HCT116 (cell line): ENCODE data around the gene NT5C1A. TPM values are rescaled to one million over a fixed set of nuclear protein-coding genes. Genes with fewer than 3 reads are reported as not detected.

Experiments used
- ATAC-seq: fragments of 200-7000 bp; cut with Tn5 transposase; 2 replicates; pipeline ENCODE4 v1.9.1; 2020; ENCODE audit warnings: mild to moderate bottlenecking, moderate library complexity
- BruUV-seq: library from RNA; stranded (reverse); fragments of 400-500 nt; replicated peaks from 2 replicates; lab custom pipeline; 2021; lab: Mats Ljungman, UMichigan
- CTCF ChIA-PET: fragments of 300-600 bp; sonication (Branson Sonifier 250); formaldehyde crosslinking; loops from one replicate; lab custom pipeline; 2021; ENCODE audit warnings: antibody characterized with exemption; lab: Charles Lee
- POLR2A ChIA-PET: fragments of 300-600, 350-600 bp; sonication (Branson Sonifier 250); formaldehyde crosslinking; loops from one replicate; lab custom pipeline; 2021; ENCODE audit warnings: antibody characterized with exemption; lab: Charles Lee
- RAD21 ChIA-PET, 2 experiments: fragments of 300-600 bp; sonication (Branson Sonifier 250); formaldehyde crosslinking; loops; one replicate each; lab custom pipeline; 2023; ENCODE audit warnings: low total read pairs in 2 of 2; ENCODE audit not compliant: uncharacterized antibody in 2 of 2, unreplicated experiment in 2 of 2, low non-redundant PET in 1 of 2; lab: Charles Lee
- DNase-seq: peaks from one replicate; pipeline ENCODE4 v3.0.0-alpha.2; 2010; ENCODE audit warnings: low read depth, low spot score
- H2AFZ ChIP-seq: fragments of 200-600 bp; shearing (Covaris generic), sonication (generic); 2 replicates; pipeline ENCODE4 v1.6.1; 2017; ENCODE audit warnings: low read depth, mixed run types, mixed read lengths, antibody characterized with exemption, low read length; ENCODE audit not compliant: poor library complexity, severe bottlenecking
- H3K27ac ChIP-seq: 2 replicates; pipeline ENCODE4 v1.5.1; 2012; ENCODE audit warnings: low read depth, low read length
- H3K27me3 ChIP-seq: fragments of 200-600 bp; sonication (generic); 2 replicates; pipeline ENCODE4 v1.6.1; 2016; ENCODE audit warnings: mixed run types, low read length, mixed read lengths; ENCODE audit not compliant: insufficient read depth
- H3K36me3 ChIP-seq, 2 experiments: fragments of 200-500 bp in 1 of 2; fragments of 200-600 bp in 1 of 2; sonication (Bioruptor generic) in 1 of 2; sonication (generic) in 1 of 2; 2 replicates each; pipeline versions ENCODE4 v1.5.1 to v1.6.1; 2014 to 2016; ENCODE audit warnings: low read length in 2 of 2, inconsistent platforms in 1 of 2, mixed read lengths in 1 of 2, mixed run types in 1 of 2; ENCODE audit not compliant: insufficient read depth in 2 of 2, control insufficient read depth in 1 of 2
- H3K4me1 ChIP-seq, 2 experiments: fragments of 200-600 bp in 1 of 2; sonication (generic) in 1 of 2; 2 replicates each; pipeline versions ENCODE4 v1.5.1 to v1.6.1; 2012 to 2017; ENCODE audit warnings: low read length in 2 of 2, inconsistent platforms in 1 of 2, mild to moderate bottlenecking in 1 of 2, mixed read lengths in 1 of 2, mixed run types in 1 of 2, moderate library complexity in 1 of 2; ENCODE audit not compliant: insufficient read depth in 2 of 2, control insufficient read depth in 1 of 2
- H3K4me2 ChIP-seq: fragments of 200-600 bp; sonication (generic); 2 replicates; pipeline ENCODE4 v1.6.1; 2017; ENCODE audit warnings: mixed run types, low read length, mixed read lengths
- H3K4me3 ChIP-seq, 2 experiments: fragments of 200-600 bp in 1 of 2; sonication (generic) in 1 of 2; replicated peaks in 1 of 2; 2 replicates each; pipeline ENCODE4 v1.5.1; 2011 to 2016; ENCODE audit warnings: low read length in 2 of 2, control low read depth in 1 of 2, low read depth in 1 of 2, mild to moderate bottlenecking in 1 of 2, mixed read lengths in 1 of 2, mixed run types in 1 of 2
- H3K79me2 ChIP-seq: fragments of 200-600 bp; sonication (generic); 2 replicates; pipeline ENCODE4 v1.6.1; 2017; ENCODE audit warnings: mild to moderate bottlenecking, mixed run types, low read length, moderate library complexity, mixed read lengths; ENCODE audit not compliant: insufficient read depth
- H3K9ac ChIP-seq: fragments of 200-600 bp; sonication (generic); 2 replicates; pipeline ENCODE4 v1.6.1; 2016; ENCODE audit warnings: low read length, mixed read lengths
- H3K9me2 ChIP-seq: fragments of 200-600 bp; sonication (generic), shearing (Covaris generic); 2 replicates; pipeline ENCODE4 v1.6.1; 2017; ENCODE audit warnings: mixed run types, mild to moderate bottlenecking, moderate library complexity; ENCODE audit not compliant: insufficient read depth
- H3K9me3 ChIP-seq, 2 experiments: fragments of 200-500 bp in 1 of 2; fragments of 200-600 bp in 1 of 2; sonication (Bioruptor generic) in 1 of 2; sonication (generic) in 1 of 2; 2 replicates each; pipeline ENCODE4 v1.6.1; 2014 to 2017; ENCODE audit warnings: low read length in 2 of 2, mixed read lengths in 2 of 2, inconsistent platforms in 1 of 2, low read depth in 1 of 2, mild to moderate bottlenecking in 1 of 2, mixed run types in 1 of 2, moderate library complexity in 1 of 2; ENCODE audit not compliant: control insufficient read depth in 1 of 2, insufficient read depth in 1 of 2
- H4K20me1 ChIP-seq: fragments of 200-600 bp; sonication (generic), shearing (Covaris generic); 2 replicates; pipeline ENCODE4 v1.6.1; 2017; ENCODE audit warnings: mixed run types, mild to moderate bottlenecking, moderate library complexity; ENCODE audit not compliant: insufficient read depth
- CBX3 ChIP-seq: IDR thresholded peaks from 2 replicates; pipeline ENCODE4 v1.6.1; 2012; ENCODE audit warnings: low read depth
- EGR1 ChIP-seq: IDR thresholded peaks from 2 replicates; pipeline ENCODE4 v1.6.1; 2012; ENCODE audit warnings: low read depth
- EZH2 ChIP-seq: fragments of 200-600 bp; sonication (generic); IDR thresholded peaks from 2 replicates; pipeline ENCODE4 v1.6.1; 2017; ENCODE audit warnings: antibody characterized with exemption, mixed run types
- EZH2phosphoT487 ChIP-seq: fragments of 200-600 bp; IDR thresholded peaks from 2 replicates; pipeline ENCODE4 v1.6.1; 2018; ENCODE audit warnings: antibody characterized with exemption, borderline replicate concordance
- FOSL1 ChIP-seq: IDR thresholded peaks from 2 replicates; pipeline ENCODE4 v1.6.1; 2012; ENCODE audit warnings: low read depth
- JUND ChIP-seq: IDR thresholded peaks from 2 replicates; pipeline ENCODE4 v1.6.1; 2012
- POLR2A ChIP-seq: IDR thresholded peaks from 2 replicates; pipeline ENCODE4 v1.7.0; 2011; ENCODE audit warnings: borderline replicate concordance; ENCODE audit not compliant: insufficient read depth, insufficient read length; ENCODE audit errors: extremely low read depth
- POLR2AphosphoS5 ChIP-seq: IDR thresholded peaks from 2 replicates; pipeline ENCODE4 v1.6.1; 2011; ENCODE audit warnings: mild to moderate bottlenecking, low read depth, low read length, moderate library complexity
- RAD21 ChIP-seq: IDR thresholded peaks from 2 replicates; pipeline ENCODE4 v1.6.1; 2012; ENCODE audit warnings: low read depth, mild to moderate bottlenecking
- SRF ChIP-seq: IDR thresholded peaks from 2 replicates; pipeline ENCODE4 v1.6.1; 2012; ENCODE audit warnings: low read depth
- intact Hi-C: fragments of 100-400 bp; cut with micrococcal nuclease; formaldehyde crosslinking; loops from 2 replicates; pipeline ENCODE4 v1.10.0; 2022
- total RNA-seq: library from RNA; stranded (reverse); gene quantifications from one replicate; pipeline ENCODE4 v1.2.1, GENCODE V29; 2021; ENCODE audit not compliant: unreplicated experiment
- TF ChIP-seq, protein P1 (sequence below): IDR thresholded peaks from 2 replicates; pipeline ENCODE4 v1.6.1; 2012; ENCODE audit warnings: low read depth
- TF ChIP-seq, protein P2 (sequence below): IDR thresholded peaks from 2 replicates; pipeline ENCODE4 v1.6.1; 2012
- TF ChIP-seq, protein P3 (sequence below), 3 experiments: fragments of 200-600 bp in 1 of 3; sonication (generic) in 1 of 3; IDR thresholded peaks in 2 of 3; conservative IDR thresholded peaks in 1 of 3; 2 replicates each; pipeline ENCODE4 v1.5.1; 2012 to 2017; ENCODE audit warnings: low read depth in 2 of 3, low read length in 2 of 3, antibody characterized with exemption in 1 of 3, borderline replicate concordance in 1 of 3, control low read depth in 1 of 3, mild to moderate bottlenecking in 1 of 3, mixed read lengths in 1 of 3, mixed run types in 1 of 3, moderate library complexity in 1 of 3; ENCODE audit not compliant: insufficient read depth in 1 of 3

The NT5C1A gene
- total RNA-seq, 1 experiment from 2014 or later: not detected

DNA sequence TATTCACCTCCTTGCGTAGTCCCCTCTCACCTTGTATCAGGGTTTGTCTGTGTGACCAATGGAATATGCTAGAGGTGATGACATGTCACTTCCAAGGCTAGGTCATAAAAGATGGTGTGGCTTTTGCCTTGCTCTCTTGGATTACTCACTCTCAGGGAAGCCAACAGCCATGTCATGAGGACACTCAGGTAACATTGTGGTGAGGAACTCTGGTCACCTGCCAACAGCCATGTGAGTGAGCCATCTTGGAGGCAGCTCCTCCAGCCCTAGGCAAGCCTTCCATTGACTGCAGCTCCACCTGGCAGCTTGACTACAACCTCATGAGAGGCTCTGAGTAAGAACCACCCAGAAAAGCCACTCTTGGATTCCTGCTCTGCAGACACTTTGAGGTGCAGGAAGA lies 21.5 kb downstream of the NT5C1A start:
- intact Hi-C loops: no loop called here
- RAD21 ChIA-PET: no interaction called here
- Histone ChIP-seq H3K4me1 (peaks cover 0 to 10% of the 10 kb centered on the region in 2 experiments; a peak in 2 of 4 replicates), H3K27me3 (no peaks in the 10 kb centered on the region), H3K9ac (no peak overlapping the region), H3K79me2 (no peaks in the 10 kb centered on the region), H3K36me3 (no peaks in the 10 kb centered on the region), H2AFZ (no peak overlapping the region), H3K4me2 (no peak overlapping the region), H3K27ac (no peak overlapping the region), H3K9me2 (no peaks in the 10 kb centered on the region), H3K9me3 (no peaks in the 10 kb centered on the region), H3K4me3 (no peak overlapping the region), H4K20me1 (no peaks in the 10 kb centered on the region)
- ATAC-seq: no peak
- no TSS peak for BruUV-seq
- POLR2A ChIA-PET: no interaction called here
- CTCF ChIA-PET: no interaction called here
- DNase-seq: no peak
- TF ChIP-seq, protein P1, sequence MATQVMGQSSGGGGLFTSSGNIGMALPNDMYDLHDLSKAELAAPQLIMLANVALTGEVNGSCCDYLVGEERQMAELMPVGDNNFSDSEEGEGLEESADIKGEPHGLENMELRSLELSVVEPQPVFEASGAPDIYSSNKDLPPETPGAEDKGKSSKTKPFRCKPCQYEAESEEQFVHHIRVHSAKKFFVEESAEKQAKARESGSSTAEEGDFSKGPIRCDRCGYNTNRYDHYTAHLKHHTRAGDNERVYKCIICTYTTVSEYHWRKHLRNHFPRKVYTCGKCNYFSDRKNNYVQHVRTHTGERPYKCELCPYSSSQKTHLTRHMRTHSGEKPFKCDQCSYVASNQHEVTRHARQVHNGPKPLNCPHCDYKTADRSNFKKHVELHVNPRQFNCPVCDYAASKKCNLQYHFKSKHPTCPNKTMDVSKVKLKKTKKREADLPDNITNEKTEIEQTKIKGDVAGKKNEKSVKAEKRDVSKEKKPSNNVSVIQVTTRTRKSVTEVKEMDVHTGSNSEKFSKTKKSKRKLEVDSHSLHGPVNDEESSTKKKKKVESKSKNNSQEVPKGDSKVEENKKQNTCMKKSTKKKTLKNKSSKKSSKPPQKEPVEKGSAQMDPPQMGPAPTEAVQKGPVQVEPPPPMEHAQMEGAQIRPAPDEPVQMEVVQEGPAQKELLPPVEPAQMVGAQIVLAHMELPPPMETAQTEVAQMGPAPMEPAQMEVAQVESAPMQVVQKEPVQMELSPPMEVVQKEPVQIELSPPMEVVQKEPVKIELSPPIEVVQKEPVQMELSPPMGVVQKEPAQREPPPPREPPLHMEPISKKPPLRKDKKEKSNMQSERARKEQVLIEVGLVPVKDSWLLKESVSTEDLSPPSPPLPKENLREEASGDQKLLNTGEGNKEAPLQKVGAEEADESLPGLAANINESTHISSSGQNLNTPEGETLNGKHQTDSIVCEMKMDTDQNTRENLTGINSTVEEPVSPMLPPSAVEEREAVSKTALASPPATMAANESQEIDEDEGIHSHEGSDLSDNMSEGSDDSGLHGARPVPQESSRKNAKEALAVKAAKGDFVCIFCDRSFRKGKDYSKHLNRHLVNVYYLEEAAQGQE: no peak
- TF ChIP-seq EZH2phosphoT487 (no peak), EGR1 (no peak), SRF (no peak), POLR2A (no peak), FOSL1 (no peak), RAD21 (no peak), EZH2 (no peak), POLR2AphosphoS5 (no peak), JUND (no peak), CBX3 (no peak)
- TF ChIP-seq, protein P2, sequence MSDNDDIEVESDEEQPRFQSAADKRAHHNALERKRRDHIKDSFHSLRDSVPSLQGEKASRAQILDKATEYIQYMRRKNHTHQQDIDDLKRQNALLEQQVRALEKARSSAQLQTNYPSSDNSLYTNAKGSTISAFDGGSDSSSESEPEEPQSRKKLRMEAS: no peak
- TF ChIP-seq, protein P3, sequence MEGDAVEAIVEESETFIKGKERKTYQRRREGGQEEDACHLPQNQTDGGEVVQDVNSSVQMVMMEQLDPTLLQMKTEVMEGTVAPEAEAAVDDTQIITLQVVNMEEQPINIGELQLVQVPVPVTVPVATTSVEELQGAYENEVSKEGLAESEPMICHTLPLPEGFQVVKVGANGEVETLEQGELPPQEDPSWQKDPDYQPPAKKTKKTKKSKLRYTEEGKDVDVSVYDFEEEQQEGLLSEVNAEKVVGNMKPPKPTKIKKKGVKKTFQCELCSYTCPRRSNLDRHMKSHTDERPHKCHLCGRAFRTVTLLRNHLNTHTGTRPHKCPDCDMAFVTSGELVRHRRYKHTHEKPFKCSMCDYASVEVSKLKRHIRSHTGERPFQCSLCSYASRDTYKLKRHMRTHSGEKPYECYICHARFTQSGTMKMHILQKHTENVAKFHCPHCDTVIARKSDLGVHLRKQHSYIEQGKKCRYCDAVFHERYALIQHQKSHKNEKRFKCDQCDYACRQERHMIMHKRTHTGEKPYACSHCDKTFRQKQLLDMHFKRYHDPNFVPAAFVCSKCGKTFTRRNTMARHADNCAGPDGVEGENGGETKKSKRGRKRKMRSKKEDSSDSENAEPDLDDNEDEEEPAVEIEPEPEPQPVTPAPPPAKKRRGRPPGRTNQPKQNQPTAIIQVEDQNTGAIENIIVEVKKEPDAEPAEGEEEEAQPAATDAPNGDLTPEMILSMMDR (IDR thresholded peaks at IDR 0.05 in 2 of 3, conservative IDR thresholded peaks at IDR 0.05 in 1 of 3; ENCODE audit: borderline replicate concordance in 1 of 3, insufficient read depth in 1 of 3, low read depth in 2 of 3, low read length in 2 of 3): no peak
